Femur (tissue), 1 donor: ENCODE results near the gene TAF11L9.
"Not testable (repeated sequence)": the region's sequence is repeated elsewhere in the genome, so short reads cannot be mapped to it uniquely, and the experiment has no call there.

Experiments
- DNase-seq: peaks from one replicate; pipeline ENCODE4 v3.0.0-alpha.2; 2017

The TAF11L9 gene

DNA sequence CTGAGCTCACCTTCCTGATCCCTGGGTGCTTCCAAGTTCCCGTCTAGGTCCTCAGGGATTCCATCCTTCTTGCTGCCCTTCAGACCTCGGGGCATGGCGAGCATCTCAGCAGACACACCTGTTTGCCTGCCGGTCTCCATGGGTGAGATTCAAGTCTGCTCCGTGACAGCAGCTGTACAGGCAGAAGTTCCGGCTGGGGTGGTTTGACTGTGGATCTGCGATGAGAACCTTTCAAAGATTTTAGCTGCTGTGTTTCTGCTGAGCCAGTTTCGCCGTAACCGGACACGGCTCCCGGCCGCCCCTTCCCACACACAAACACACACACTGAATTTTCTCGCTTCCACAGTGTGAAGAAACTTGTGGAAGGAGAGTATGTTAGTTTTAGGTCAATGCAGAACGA, at the start of gene TAF11L9:
Gene TAF11L9, minus strand, starts transcription at position 140 of the 400 bp plus-strand sequence.
- DNase-seq = not testable (repeated sequence)

DNA sequence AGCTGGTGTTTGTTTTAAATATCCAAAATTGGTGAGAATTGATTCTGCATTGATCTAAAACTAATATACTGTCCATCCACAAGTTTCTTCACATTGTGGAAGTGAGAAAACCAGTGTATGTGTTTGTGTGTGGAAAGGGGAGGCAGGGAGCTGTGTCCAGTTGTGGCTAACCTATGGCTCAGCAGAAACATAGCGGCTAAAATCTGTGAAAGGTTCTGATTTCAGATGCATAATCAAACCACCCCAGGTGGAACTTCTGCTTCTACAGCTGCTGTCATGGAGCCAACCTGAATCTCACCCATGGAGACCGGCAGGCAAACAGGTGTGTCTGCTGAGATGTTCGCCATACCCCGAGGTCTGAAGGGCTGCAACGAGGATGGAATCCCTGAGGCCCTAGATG, 40.0 kb upstream of the TAF11L9 start, which contains the start of gene TAF11L14:
Gene TAF11L14, plus strand, starts transcription at position 301 of the 400 bp plus-strand sequence.
- no peak for DNase-seq

DNA sequence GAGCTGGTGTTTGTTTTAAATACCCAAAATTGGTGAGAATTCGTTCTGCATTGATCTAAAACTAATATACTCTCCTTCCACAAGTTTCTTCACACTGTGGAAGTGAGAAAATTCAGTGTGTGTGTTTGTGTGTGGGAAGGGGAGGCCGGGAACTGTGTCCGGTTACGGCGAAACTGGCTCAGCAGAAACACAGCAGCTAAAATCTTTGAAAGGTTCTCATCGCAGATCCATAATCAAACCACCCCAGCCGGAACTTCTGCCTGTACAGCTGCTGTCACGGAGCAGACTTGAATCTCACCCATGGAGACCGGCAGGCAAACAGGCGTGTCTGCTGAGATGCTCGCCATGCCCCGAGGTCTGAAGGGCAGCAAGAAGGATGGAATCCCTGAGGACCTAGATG, 37.6 kb upstream of the TAF11L9 start, which contains the start of gene TAF11L13:
Gene TAF11L13, plus strand, starts transcription at position 301 of the 400 bp plus-strand sequence.
- not testable (repeated sequence) for DNase-seq

DNA sequence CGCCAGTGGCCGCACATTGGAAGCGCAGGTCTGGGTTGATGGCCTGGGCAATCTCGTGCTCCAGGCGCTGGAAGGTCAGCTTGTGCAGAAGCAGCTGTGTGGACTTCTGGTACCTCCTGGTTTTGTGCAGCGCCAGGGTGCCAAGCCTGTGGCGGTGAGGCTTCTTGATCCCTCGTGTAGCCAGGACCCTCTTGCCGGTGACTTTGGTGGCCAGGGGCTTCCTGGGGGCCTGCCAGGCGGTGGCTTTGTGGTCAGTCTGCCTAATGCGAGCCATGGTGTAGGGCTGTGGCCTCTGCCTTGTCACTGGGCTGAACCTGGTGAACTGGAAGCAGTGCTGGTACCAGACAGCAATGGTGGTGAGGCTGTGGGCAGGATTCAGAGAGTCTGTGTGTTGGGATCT, 31.5 kb upstream of the TAF11L9 start:
- DNase-seq = no peak

DNA sequence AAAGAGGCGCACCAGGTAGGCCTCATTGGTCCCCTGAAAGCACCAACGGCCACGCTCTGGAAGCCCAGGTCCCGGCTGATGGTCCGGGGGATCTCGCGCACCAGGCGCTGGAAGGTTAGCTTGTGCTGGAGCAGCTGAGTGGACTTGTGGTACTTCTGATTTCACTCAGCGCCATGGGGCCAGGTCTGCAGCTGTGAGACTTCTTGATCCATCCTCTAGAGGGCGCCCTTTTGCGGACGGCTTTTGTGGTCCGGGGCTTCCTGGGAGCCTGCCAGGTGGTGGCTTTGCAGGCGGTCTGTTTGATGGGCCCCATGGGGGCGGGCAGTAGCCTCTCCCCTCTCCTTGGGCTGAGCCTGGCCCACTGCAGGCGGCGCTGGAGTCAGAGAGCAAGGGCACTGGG, 26.4 kb upstream of the TAF11L9 start:
- no peak for DNase-seq

DNA sequence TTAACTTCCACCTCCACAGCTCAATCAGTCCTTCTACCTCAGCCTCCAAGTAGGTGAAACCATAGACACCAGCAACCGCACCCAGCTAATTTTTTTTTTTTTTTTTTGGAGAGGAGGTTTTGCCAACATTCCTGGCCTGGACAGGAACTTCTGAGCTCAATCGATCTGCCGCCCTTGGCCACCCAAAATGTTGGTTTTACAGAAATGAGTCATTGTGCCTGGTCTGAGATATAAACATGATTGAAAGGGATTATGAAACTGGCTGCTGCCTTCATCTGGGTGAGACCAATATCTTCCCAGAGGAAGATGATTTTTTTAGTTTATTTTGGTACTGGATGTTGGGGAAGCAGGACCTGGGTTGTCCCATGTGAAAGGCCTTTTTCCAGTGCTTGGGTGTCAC, 25.2 kb upstream of the TAF11L9 start:
- no peak for DNase-seq

DNA sequence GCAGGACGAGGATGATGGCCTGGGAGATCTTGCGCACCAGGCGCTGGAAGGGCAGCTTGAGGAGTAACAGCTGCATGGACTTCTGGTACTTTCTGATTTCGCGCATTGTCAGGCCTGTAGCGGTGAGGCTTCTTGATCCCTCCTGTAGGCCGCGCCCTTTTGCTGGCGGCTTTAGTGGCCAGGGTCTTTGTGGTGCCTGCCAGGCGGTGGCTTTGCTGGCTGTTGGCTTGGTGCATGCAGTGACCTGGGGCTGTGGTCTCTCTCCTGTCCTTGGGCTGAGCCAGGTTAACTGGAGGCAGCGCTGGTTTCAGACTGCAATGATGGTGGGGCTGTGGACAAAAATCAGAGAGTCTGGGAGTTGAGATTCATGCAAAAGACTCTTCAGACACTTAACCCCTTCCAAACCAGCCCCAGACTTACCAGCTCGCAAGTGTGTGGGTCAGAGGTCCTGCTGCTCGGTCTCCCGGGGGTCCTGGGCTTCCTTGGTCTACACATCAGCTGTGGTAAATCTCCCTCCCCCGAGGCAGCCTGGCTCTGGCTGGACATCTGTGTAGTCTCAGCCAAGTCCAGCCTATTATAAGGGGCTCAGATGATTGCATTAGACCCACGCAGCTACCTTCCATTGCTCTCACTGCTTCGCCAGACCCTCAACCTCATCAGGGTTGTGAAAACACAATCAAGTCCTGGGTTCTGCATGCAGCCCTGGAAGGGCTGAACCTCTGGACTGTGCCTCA, 20.8 kb upstream of the TAF11L9 start:
- DNase-seq = no peak

DNA sequence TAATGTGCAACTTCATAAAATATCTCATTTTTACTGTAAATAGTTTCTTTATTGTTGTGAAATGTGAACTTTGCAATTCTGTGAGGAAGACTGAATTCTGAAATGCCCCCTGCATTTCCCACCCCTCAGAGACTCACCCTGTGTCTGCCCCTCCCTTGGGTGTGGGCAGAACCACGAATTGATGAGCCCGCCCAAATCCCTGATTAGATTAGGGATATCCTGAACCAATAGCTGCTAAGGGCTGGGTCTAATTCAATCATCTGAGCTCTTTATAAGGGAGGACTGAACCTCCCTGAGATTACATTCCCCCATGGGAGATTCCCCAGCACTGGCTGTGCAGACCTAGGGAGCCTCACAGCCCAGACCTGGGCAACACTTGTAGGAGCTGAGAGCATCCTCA, 15.9 kb upstream of the TAF11L9 start, which contains the start of gene TAF11L12:
Gene TAF11L12, plus strand, starts transcription at position 301 of the 400 bp plus-strand sequence.
- not testable (repeated sequence) for DNase-seq

DNA sequence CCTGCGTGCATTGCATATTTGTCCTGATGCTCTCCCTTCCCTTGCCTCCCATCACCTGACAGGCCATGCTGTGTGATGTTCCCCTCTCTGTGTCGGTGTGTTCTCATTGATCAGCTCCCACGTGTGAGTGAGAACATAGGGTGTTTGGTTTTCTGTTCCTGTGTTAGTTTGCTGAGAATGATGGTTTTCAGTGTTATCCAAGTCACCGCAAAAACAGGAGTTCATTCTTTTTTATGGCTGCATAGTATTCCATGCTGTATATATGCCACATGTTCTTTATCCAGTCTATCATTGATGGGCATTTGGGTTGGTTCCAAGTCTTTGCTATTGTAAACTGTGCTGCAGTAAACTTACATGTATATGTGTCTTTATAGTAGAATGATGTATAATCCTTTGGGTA, 13.3 kb upstream of the TAF11L9 start:
- not testable (repeated sequence) for DNase-seq

DNA sequence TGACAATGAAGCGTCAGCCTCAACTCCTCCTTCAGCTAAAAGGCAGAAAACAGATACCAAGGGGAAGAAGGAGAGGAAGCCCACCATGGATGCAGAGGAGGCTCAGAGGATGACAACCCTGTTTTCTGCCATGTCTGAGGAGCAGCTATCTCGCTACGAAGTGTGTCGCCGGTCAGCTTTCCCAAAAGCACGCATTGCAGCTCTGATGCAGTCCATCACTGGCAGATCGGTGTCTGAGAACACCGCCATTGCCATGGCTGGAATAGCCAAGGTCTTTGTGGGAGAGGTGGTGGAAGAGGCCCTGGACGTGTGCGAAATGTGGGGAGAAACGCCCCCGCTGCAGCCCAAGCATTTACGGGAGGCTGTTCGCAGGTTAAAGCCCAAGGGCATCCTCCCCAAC, 10.8 kb upstream of the TAF11L9 start:
- no peak for DNase-seq

DNA sequence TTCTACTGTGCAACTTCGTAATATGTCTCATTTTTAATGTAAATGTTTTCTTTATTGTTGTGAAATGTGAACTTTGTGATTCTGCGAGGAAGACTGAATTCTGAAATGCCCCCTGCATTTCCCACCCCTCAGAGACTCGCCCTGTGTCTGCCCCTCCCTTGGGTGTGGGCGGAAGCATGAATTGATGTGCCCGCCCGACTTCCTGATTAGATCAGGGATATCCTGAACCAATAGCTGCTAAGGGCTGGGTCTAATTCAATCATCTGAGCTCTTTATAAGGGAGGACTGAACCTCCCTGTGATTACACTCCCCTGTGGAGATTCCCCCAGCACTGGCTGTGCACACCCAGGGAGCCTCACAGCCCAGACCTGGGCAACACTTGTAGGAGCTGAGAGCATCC, 9.7 kb upstream of the TAF11L9 start, which contains the start of gene TAF11L11:
Gene TAF11L11, plus strand, starts transcription at position 304 of the 400 bp plus-strand sequence.
- DNase-seq = not testable (repeated sequence)

DNA sequence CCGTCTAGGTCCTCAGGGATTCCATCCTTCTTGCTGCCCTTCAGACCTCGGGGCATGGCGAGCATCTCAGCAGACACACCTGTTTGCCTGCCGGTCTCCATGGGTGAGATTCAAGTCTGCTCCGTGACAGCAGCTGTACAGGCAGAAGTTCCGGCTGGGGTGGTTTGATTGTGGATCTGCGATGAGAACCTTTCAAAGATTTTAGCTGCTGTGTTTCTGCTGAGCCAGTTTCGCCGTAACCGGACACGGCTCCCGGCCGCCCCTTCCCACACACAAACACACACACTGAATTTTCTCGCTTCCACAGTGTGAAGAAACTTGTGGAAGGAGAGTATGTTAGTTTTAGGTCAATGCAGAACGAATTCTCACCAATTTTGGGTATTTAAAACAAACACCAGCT, 3.5 kb upstream of the TAF11L9 start, which contains the start of gene TAF11L10:
Gene TAF11L10, minus strand, starts transcription at position 101 of the 400 bp plus-strand sequence.
- DNase-seq = not testable (repeated sequence)

DNA sequence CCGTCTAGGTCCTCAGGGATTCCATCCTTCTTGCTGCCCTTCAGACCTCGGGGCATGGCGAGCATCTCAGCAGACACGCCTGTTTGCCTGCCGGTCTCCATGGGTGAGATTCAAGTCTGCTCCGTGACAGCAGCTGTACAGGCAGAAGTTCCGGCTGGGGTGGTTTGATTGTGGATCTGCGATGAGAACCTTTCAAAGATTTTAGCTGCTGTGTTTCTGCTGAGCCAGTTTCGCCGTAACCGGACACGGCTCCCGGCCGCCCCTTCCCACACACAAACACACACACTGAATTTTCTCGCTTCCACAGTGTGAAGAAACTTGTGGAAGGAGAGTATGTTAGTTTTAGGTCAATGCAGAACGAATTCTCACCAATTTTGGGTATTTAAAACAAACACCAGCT, 3.3 kb downstream of the TAF11L9 start, which contains the start of gene TAF11L8:
Gene TAF11L8, minus strand, starts transcription at position 101 of the 400 bp plus-strand sequence.
- DNase-seq = not testable (repeated sequence)

DNA sequence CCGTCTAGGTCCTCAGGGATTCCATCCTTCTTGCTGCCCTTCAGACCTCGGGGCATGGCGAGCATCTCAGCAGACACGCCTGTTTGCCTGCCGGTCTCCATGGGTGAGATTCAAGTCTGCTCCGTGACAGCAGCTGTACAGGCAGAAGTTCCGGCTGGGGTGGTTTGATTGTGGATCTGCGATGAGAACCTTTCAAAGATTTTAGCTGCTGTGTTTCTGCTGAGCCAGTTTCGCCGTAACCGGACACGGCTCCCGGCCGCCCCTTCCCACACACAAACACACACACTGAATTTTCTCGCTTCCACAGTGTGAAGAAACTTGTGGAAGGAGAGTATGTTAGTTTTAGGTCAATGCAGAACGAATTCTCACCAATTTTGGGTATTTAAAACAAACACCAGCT, 8.5 kb downstream of the TAF11L9 start, which contains the start of gene TAF11L7:
Gene TAF11L7, minus strand, starts transcription at position 101 of the 400 bp plus-strand sequence.
- not testable (repeated sequence) for DNase-seq
